GM18499 (cell line): ENCODE data around the gene C16orf95.
"Not testable (repeated sequence)": the region's sequence is repeated elsewhere in the genome, so short reads cannot be mapped to it uniquely, and the experiment has no call there.

Source experiments
- ATAC-seq: cut with Tn5 transposase; IDR thresholded peaks from one replicate; pipeline ENCODE4 v1.9.1; 2021; ENCODE audit warnings: moderate number of reproducible peaks; ENCODE audit not compliant: insufficient read depth, unreplicated experiment

The C16orf95 gene

DNA sequence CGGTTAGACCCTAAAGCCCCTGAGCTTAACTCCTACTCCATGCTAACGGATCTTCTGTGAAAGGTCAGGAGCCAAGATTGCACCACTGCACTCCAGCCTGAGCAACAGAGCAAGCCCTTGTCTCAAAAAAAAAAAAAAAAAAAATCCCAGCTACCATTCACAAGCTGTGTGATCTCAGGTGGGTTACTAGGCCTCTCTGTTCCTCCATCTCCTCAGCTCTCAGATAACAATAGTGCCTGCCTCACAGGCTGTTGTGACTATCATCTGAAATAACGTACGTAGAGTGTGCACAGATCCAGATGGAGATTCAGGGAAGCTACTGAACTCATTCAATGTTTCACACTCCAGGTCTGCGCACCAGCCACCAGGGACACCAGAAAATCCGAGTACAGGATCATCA lies 57.8 kb downstream of the C16orf95 start:
- no peak for ATAC-seq

DNA sequence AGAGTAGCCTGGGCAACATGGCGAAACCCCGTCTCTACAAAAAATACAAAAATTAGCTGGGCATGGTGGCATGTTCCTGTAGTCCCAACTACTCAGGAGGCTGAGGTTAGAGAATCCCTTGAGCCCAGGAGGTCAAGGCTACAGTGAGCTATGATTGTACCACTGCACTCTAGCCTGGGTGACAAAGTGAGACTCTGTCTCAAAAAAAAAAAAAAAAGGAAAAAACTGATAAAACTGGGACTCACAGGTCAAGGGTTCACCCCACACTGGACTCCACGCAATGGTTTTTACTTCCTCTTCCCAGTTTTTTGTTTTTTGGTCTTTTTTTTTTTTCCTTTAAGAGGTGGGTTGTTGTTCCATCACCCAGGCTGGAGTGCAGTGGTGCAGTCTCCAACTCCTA lies 58.5 kb downstream of the C16orf95 start:
- not testable (repeated sequence) for ATAC-seq

DNA sequence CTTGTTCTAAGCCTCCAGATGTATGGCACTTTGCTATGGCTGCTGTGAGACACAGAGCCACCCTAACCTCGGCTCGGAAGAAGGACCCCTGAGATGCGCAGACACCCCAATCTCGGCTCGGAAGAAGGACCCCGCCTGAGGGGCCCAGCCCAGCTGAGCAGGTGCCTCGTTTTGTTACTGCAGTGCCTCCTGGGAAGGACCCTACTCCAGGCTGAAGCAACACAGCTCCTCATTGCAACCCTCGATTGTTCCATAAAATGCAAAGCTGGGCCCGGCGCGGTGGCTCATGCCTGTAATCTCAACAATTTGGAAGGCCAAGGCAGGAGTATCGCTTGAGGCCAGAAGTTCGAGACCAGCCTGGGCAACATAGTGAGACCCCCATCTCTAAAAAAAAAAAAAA lies 61.3 kb downstream of the C16orf95 start:
- no peak for ATAC-seq

DNA sequence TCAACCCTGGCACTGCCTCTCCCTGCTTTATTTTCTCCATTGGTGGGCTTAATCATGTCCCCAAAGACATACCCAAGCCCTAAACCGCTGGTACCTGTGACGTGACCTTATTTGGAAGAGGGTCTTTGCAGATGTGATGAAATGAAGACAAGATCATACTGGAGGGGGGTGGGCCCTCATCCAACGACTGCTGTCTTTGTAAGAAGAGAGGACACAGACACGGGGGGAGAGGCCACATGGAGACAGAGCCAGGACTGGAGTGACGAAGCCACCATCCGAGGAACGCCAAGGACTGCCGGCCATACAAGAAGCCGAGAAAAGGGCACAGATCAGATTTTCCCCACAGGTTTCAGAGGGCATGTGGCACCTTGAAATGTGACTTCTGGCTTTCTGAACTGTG lies 62.5 kb downstream of the C16orf95 start:
- ATAC-seq = no peak

DNA sequence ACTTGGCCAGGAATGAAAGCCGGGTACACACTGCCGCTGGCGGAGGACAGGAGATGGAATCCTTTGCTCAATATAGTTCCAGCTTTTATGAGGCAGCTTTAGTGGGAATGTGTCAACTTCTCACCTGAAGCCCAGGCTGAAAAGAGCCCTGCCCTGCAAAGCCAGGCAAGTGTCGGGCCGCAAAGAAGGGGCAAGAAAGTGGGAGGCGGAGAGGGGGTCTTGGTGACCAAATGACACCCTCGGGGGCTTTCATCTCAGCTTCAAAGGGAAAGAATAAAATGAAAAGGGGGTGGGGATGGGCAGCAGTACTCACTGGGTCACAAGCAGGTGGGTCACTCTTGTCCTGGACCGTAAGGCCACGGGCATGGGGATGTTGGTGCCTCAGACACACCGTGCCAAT lies 62.9 kb downstream of the C16orf95 start:
- no peak for ATAC-seq

DNA sequence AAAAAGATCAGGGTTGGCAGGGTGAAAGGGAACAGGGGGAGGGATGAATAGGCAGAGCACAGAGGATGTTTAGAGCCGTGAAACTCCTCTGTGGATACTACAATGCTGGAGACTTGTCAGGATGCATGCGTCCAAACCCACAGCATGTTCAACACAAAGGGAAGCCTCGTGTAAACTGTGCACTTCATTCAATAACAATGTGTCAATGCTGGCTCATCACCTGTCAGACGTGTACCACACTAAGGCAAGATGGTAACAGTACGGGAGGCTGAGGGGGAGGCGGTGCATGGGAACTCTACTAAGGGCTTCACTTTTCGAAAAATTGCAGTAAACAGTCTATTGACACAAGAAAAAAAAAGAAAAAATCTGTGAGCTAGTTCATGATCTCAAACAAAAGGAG lies 63.7 kb downstream of the C16orf95 start:
- no peak for ATAC-seq
